HG02588 (cell line): ENCODE results near the gene WDR18.

ENCODE experiments used
- ATAC-seq: cut with Tn5 transposase; IDR thresholded peaks from one replicate; pipeline ENCODE4 v1.9.1; 2021; ENCODE audit warnings: mild to moderate bottlenecking, moderate library complexity; ENCODE audit not compliant: unreplicated experiment

The WDR18 gene

DNA sequence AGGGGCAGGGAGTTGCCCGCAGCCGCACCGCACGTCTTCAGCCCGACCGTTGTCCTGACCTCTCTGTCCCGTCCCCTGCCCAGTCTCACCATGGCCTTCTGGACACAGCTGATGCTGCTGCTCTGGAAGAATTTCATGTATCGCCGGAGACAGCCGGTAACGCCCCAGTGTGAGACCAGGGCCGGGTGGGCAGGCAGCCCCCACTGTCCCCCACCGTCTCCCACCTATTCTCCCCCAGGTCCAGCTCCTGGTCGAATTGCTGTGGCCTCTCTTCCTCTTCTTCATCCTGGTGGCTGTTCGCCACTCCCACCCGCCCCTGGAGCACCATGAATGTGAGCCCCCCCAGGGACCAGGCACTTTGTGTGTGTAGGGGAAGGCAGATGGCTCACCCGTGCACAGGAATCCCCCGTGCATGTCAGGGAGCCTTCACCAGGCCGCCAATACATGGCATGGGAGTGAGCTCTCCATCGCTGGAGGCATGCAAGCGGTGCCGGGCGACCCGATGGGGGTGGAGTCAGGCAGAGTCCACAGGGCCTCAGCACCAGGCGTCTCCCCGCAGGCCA lies 57.2 kb downstream of the WDR18 start:
- ATAC-seq = no peak

DNA sequence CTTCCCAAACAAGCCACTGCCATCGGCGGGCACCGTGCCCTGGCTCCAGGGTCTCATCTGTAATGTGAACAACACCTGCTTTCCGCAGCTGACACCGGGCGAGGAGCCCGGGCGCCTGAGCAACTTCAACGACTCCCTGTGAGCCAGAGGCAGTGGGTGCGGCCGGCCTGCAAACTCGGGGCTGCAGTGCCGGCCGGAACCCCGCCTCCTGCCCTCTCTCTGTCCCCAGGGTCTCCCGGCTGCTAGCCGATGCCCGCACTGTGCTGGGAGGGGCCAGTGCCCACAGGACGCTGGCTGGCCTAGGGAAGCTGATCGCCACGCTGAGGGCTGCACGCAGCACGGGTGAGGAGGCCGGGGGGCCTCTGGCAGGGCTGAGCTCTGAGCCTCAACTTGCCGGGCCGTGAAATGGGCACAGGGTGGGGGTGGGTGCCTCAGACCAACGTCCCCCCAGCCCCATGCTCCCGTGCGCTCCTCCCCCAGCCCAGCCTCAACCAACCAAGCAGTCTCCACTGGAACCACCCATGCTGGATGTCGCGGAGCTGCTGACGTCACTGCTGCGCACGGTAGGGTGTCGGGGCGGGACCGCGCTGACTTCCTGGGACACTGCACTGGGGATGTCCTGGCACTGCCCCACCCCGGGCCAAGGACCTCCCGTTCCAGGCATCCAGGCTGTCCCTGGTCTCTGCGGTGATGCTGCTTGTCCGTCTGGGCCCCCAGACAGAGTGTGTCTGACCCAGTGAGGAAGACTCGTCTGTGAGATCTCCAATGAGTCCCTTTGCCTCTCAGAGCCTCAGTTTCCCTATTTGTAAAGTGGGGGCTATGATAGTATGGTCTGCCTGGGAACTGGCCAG lies 57.9 kb downstream of the WDR18 start:
- ATAC-seq = no peak

DNA sequence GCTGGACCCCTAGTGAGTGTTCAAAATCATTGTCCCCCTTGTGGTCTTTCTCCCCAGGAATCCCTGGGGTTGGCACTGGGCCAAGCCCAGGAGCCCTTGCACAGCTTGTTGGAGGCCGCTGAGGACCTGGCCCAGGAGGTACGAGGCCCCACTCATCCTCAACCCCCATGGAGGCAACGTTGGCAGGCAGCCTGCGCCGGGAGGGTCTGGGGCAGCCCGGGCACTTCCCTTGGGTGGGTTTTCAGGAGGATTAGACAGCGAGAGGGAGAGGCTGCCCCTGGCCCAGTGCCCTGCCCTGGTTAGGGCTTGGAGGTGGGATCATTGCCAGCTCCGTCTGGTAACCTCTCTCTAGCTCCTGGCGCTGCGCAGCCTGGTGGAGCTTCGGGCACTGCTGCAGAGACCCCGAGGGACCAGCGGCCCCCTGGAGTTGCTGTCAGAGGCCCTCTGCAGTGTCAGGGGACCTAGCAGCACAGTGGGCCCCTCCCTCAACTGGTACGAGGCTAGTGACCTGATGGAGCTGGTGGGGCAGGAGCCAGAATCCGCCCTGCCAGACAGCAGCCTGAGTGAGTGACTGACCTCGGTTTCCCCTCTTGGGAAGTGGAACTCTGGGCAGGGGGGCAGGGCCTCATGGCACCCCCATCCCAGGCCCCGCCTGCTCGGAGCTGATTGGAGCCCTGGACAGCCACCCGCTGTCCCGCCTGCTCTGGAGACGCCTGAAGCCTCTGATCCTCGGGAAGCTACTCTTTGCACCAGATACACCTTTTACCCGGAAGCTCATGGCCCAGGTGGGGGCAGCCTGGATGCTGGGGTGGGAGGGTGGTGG lies 58.8 kb downstream of the WDR18 start:
- no peak for ATAC-seq
